GM18508 (cell line): ENCODE results near the gene NUDCD2.
"Not testable (repeated sequence)": the region's sequence is repeated elsewhere in the genome, so short reads cannot be mapped to it uniquely, and the experiment has no call there.

Experiments used
- ATAC-seq: cut with Tn5 transposase; IDR thresholded peaks from one replicate; pipeline ENCODE4 v1.9.1; 2021; ENCODE audit warnings: moderate number of reproducible peaks; ENCODE audit not compliant: insufficient read depth, unreplicated experiment

Gene NUDCD2

DNA sequence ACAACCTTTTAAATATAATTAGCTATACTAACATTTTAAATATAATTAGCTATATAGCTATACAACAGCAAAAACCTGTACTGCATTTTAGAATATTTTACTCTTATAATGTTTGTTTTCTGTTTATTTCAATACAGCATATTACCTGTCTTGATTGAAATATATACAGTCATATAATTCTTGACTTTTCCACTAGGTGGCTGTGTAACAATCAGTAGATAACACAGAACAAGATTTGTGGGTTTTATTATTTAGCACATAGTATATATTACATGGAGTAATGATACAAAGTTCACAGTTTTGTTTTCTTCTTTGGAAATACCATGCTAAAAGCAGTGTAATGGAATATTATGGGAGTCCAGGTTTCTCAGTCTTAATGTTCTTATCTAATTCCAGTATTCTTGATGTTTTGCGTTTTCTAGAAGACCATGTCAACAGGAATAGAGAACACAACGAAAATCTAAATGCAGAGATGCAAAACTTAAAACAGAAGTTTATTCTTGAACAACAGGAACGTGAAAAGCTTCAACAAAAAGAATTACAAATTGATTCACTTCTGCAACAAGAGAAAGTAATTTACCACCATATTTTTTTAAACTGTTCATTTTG lies 13.8 kb upstream of the NUDCD2 start:
- ATAC-seq: no peak

DNA sequence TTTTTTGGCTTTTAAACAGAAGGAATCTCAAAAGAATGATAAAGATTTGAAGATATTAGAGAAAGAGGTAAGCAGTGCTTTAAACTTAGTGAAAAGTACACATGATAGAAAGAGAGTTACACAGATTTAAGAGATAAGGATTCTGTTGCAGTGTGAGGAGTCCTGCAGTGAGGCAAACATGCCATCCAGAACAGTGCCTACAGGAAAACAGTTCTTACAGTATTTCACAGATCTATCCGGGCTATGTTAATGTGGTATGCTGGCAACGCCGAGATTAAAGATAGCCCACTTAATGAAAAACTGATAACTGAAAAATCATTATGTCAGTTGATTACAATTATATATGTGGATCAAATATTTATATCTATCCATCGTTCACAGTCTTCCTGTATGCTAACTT lies 7.8 kb upstream of the NUDCD2 start:
- no peak for ATAC-seq

DNA sequence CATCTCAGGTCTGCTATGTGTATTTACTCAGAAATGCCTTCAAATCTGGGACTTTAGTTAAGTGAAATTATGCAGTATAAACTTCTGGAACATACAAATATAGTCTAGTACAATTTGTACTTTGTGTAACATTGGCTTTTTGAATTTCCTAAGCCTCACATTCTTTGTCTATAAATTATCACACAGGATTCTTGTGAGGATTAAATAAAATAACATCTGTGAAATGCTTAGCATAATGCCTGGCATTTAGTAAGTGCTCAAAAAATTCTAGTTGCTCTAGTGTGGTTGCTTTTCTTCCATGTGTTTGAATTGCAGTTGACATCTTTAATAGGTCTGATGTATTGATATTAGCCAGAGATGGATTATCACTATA lies 3.1 kb upstream of the NUDCD2 start:
- no peak for ATAC-seq

DNA sequence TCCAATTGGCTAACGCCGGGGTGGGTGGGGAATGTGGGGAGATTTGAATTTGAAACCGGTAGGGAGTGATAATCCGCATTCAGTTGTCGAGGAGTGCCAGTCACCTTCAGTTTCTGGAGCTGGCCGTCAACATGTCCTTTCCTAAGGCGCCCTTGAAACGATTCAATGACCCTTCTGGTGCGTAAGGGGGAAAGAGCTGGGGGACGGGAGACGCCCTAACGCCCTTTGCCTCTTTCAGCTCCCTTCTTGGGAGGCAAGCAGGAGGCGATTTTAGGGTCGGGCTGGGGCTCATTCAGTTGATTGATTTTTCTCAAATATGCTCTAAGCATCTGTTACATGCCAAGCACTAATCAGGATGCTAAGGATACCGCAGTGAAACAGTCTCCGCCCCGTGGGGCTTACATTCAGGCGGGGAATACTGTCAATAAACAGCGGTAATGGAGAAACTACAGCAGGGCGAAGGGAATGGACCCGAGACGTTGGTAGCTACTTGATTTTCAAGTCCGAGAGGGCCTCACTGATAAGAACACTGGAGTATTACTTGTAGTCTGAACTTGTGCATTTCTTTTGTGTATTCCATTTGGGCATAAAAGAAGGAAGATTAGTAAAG lies 765 bp upstream of the NUDCD2 start, which contains the start of gene HMMR:
Gene HMMR (plus strand): TSS at position 71 of the 610 bp plus-strand sequence. CDS start 61 bp downstream, at position 132.
- no peak for ATAC-seq

DNA sequence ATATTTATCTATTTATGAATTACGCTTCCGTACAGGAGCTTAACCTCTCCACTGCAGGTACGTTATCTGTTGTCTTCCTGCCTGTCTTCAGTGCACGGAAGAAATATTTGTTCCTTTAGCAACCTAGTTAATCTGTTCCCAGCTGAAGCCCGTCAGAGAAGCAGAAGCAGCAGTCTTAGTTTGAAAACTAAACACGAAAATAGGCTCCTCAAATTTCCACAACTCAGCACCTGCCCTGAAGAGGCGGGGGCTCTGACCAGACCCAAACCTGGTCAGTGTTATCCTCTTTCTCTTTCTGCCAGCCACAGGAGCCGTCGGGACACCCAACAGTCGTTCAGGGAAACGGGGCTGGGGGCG lies 462 bp downstream of the NUDCD2 start:
- peak; percentile 2 for ATAC-seq

DNA sequence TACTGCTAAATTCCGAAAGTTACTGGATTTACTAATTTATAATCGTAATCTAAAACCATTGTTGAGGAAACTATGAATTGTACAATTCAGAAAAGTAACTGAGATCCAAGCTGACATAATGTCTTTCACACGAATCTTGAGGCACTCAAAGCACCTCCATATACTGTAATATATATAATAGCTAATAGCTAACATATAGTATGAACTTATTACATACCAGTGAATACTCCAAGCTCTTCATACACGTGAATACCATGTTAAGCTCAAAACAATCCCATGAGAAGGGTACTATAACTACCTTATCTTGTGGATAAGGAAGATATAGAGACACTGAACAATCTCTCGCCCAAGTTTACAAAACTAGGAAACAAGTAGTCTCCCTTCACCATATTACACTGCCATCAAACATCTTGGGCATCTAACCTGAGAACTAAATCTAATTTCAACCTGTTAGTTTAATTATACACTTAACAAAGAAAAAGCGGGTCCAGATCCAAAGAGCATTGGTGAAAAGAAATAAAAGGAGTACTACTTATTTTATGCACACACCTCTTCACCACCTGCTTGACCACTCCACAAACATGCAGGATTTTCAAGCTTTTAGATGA lies 1.0 kb downstream of the NUDCD2 start:
- no peak for ATAC-seq

DNA sequence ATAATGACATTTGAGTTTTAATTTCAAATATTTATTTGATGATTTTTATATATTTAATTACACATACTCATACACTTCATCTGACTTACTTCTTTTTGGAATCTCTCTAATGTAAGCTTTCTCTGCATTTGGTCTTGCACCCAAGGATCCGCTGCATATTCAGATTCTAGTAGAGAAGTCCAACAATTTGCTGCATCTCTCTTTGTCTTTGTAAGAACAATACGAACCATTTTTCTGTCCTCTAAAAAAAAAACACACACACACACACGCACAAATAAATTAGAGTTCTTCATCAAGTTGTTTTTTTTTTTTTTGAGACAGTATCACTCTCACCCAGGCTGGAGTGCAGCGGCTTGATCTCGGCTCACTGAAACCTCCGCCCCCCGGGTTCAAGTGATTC lies 3.1 kb downstream of the NUDCD2 start:
- no peak for ATAC-seq

DNA sequence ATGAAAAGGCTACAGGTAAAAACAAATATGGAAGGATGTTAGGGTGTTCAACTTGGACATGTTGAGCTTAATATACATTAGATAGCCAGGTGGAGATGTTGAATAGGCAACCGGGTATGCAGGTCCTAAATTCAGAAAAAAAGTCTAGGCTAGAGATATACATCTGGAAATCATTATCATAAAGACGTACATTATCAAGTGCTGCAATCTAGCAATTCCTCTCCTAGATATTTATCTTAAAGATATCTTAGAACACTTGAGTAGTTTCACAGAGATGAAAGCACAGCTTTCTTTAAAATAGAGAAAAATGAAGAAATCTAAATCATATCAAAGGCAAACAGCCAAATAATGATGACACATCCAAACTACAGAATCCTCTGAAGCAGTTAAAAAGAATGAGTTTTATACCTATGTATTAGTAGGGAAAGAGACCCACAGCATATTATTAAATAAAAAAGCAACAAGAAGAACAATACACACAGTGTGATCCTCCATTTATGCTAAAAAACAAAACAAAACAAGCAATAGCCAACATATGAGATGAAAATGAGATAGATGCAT lies 3.8 kb downstream of the NUDCD2 start:
- no peak for ATAC-seq

DNA sequence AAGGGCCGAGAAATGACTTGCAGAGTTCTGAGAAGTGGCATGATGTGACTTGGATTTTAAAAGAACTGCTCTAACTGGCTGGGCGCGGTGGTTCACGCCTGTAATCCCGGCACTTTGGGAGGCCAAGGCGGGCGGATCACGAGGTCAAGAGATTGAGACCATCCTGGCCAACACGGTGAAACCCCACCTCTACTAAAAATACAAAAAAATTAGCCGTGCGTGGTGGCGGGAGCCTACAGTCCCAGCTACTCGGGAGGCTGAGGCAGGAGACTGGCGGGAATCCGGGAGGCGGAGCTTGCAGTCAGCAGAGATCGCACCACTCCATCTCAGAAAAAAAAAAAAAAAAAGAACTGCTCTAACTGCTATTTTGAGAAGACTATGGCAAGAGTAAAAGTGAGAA lies 4.5 kb downstream of the NUDCD2 start:
- ATAC-seq: not testable (repeated sequence)

DNA sequence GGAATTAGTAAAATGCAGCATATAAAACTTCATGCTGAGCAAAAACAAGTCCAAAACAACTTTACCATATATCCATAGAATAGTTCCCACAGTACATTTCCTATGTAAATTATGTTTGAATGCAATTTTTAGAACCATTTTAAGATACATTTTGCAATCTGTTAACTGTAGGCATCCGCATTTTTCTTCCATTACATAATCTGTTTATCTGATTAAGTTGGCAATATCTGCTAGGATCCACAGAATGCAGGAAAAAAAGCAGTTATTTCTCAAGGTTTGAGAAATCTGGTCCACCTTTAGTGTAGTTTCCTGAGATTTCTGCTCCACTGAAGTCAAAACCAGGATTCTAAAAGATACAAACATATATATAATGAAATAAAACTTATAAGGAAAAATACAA lies 6.2 kb downstream of the NUDCD2 start:
- no peak for ATAC-seq

DNA sequence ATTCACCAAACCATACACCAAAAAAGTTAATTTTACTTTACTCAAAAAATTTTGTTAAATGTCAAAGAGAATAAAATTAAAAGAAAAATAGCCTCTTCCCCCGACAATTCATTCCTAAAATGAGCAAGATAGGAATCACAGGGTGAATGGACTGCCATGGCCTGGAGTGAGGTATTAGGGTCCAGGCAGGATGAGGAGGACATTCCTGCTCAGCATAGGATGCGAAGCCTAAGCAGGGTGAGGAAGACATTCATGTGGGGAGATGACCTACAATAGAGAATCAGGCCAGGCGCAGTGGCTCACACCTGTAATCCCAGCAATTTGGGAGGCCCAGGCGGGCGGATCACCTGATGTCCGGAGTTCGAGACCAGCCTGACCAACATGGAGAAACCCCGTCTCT lies 8.4 kb downstream of the NUDCD2 start:
- ATAC-seq: no peak

DNA sequence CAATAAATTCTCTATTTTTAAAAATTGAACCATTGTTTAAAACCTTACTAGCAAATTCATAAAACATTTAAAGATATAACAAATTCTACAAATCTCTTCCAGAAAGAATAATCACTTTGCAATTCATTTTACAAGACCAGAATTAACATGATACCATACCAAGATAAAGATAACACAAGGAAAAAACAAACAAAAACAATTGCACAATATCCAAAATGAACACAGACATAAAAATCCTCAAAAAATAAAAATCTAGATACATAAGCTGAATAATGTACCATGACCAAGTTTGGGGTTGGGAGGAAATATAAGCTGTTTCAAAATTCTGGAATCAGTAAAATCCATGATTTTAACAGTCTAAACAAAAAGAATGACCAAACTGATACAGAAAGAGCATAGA lies 11.4 kb downstream of the NUDCD2 start:
- ATAC-seq: no peak

DNA sequence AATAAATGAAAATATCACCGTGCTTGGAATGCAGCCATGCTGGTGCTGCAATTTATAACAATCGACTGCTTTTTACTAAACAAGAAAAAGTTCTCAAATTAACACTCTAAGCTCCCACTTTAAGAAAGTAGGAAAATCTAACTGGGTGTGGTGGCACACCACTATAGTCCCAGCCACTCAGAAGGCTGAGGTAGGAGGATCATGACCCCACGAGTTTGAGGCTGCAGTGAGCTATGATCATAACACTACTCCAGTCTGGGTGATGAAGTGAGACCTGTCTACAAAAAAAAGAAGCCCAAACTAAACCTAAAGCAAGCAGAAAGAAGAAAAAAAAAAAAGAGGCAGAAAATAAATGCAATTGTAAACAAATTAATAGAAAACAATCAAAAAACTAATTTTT lies 12.0 kb downstream of the NUDCD2 start:
- no peak for ATAC-seq

DNA sequence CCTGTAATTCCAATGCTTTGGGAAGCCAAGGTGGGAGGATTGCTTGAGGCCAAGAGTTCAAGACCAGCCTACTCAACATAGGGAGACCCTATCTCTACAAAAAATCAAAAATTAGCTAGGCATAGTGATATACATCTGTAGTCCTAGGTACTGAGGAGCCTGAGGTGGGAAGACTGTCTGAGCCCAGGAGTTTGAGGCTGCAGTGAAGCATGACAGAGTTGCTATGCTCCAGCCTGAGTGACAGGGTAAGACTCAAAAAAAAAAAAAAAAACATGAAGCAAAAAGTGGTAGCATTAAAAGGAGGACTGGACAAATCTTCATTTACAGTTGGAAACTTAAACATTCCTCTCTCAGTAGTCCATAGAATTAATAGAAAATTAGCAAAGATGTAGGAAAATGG lies 12.7 kb downstream of the NUDCD2 start:
- no peak for ATAC-seq

DNA sequence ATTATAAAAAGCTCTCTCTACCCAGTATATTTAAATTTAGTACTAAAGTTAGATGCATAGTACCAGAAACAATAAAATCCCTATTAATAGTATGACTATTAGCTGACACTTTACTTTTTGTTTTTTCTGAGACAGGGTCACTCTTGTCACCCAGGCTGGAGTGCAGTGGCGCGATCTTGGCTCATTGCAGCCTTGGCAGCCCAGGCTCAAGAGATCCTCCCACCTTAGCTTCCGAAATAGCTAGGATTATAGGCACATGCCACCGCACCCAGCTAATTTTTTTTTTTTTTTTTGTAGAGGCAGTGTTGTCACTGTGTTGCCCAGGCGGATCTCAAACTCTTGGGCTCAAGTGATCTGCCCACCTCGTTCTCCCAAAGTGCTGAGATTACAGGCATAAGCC lies 14.6 kb downstream of the NUDCD2 start:
- no peak for ATAC-seq

DNA sequence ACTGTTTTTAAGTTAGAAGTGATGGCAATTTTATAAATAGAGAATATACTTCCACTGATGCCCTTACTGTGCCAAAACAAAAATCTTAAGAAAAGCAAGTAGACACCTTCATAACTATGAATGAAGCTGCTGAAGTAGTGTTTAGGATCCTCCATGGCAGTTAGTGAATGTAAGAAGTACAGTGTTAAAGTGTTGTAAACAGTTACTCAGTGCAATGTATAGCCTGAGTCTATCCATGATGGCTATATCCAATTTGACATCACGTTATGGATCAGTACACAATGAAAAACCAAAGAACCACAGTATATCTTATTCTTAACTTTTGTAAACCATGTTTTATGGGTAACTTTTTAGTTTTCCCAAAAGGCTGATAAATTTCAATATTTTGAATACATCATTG lies 15.4 kb downstream of the NUDCD2 start:
- no peak for ATAC-seq

DNA sequence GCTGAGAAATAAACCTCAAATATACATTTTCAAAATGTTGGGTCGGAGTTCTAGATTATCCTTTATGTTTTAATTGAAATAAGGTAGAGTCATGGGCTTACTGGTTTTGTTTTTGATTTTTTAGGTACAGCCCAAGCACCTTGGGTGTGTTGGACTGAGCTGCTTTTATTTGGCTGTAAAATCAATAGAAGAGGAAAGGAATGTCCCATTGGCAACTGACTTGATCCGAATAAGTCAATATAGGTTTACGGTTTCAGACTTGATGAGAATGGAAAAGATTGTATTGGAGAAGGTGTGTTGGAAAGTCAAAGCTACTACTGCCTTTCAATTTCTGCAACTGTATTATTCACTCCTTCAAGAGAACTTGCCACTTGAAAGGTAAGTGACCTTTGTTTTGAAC lies 18.9 kb downstream of the NUDCD2 start:
- no peak for ATAC-seq

DNA sequence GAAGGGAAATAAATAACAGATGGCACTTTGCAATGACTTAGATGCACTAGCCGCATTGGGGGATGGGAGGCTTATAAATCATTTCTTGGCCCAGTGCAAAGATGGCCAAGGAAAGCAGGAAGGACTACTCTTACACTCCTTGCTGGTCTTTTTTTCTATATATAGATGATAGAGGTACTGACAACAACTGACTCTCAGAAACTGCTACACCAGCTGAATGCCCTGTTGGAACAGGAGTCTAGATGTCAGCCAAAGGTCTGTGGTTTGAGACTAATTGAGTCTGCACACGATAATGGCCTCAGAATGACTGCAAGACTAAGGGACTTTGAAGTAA lies 20.8 kb downstream of the NUDCD2 start:
- no peak for ATAC-seq

DNA sequence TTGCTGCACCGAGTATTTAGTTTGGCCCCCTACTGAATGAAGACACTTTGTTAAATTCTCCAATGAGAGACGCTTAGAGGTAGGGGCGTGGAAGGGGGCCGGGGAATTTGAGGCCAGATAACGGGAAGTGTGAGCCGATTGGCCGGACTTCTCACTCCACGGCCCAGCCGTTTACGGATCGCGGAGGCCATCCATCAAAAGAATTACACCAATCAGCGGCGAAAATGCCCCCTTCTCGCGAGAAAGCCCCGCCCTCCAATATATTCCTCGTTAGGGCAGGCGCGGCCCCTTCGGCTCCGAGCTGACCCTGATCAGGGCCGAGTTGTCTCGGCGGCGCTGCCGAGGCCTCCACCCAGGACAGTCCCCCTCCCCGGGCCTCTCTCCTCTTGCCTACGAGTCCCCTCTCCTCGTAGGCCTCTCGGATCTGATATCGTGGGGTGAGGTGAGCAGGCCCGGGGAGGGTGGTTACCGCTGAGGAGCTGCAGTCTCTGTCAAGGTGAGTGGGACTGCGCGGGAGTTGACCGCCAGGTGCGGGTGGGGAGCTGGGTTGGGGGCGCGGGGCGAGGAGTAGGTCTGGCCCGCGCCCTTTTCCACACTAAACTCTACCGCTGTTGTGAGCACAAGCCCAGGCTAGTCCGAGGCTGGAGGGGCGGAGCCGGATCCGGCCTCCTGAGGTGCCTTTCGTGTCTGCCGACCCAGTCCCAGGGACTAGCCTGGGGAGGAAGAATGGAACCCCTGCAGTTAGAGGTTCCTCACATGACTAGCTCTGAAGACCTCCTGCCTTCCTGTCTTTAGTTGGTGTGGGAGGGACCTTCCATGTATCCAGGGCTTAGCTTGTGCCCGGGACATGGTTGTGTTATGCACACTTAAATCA lies 22.4 kb downstream of the NUDCD2 start, which contains the start of gene CCNG1:
Gene CCNG1 (plus strand): TSS at position 287 of the 874 bp plus-strand sequence. CDS start 1,662 bp downstream, outside the sequence.
- ATAC-seq: peak; percentile 94

DNA sequence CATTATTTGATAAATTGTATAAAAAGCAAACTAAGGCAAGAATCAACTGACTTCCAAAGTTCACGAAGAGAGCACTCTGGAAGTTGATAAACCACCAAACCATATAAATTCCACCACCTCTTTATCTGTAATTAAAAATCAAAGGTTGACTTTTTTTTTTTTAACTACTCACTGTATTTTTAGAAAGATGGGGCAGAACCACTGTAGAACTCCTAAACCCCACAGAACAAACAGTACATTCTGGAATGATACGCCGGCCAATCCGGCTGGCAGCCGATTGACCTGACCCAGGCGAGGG lies 22.9 kb downstream of the NUDCD2 start:
- no peak for ATAC-seq

DNA sequence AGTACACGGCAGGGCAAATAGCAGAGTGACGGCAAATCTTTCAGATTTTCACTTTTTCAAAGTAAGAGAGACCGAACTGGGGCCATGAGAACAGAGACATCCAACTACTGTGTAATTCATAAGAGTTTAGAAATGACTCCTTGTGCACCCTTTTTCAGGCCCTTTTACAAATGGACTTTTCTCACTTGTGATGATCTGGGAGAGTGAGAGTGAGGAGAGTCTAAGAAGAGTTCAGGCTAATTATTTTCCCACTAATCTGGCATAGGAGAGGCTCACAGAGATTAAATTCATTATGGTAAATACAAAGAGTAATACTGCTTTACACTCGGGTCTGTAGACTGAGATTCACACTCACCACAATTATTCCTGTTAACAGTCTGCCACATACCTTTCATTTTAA lies 23.4 kb downstream of the NUDCD2 start:
- ATAC-seq: no peak
